Neural progenitor cell (in vitro differentiated cells): ENCODE data around the gene NEAT1. TPM values are rescaled to one million over a fixed set of nuclear protein-coding genes. Genes with fewer than 3 reads are reported as not detected.

ENCODE experiments used
- DNase-seq: peaks from one replicate; pipeline ENCODE4 v3.0.0-alpha.2; 2016; ENCODE audit warnings: low spot score
- H2AFZ ChIP-seq: fragments of 200-600 bp; sonication (generic); replicated peaks from 2 replicates; pipeline ENCODE4 v1.6.1; 2016; ENCODE audit warnings: antibody characterized with exemption
- H3F3A ChIP-seq: fragments of 200-600 bp; sonication (generic); 2 replicates; pipeline ENCODE4 v1.6.1; 2016; ENCODE audit warnings: antibody characterized with exemption, low read depth
- H3K27ac ChIP-seq: fragments of 200-600 bp; sonication (generic); 2 replicates; pipeline ENCODE4 v1.5.1; 2016; ENCODE audit warnings: mild to moderate bottlenecking
- H3K27me3 ChIP-seq: fragments of 200-600 bp; sonication (generic); 2 replicates; pipeline ENCODE4 v1.6.1; 2016; ENCODE audit warnings: mild to moderate bottlenecking, moderate library complexity
- H3K36me3 ChIP-seq: fragments of 200-600 bp; sonication (generic); 2 replicates; pipeline ENCODE4 v1.5.1; 2016
- H3K4me1 ChIP-seq: fragments of 200-600 bp; sonication (generic); 2 replicates; pipeline ENCODE4 v1.6.1; 2016; ENCODE audit warnings: mixed run types
- H3K4me2 ChIP-seq: fragments of 200-600 bp; sonication (generic); 2 replicates; pipeline ENCODE4 v1.6.1; 2016
- H3K4me3 ChIP-seq: fragments of 200-600 bp; sonication (generic); 2 replicates; pipeline ENCODE4 v1.5.1; 2016
- H3K79me2 ChIP-seq: fragments of 200-600 bp; sonication (generic); 2 replicates; pipeline ENCODE4 v1.6.1; 2016; ENCODE audit warnings: low read depth
- H3K9ac ChIP-seq: fragments of 200-600 bp; sonication (generic); 2 replicates; pipeline ENCODE4 v1.6.1; 2016
- H3K9me3 ChIP-seq: fragments of 200-600 bp; sonication (generic); 2 replicates; pipeline ENCODE4 v1.5.1; 2016; ENCODE audit warnings: low read depth
- H4K20me1 ChIP-seq: fragments of 200-600 bp; sonication (generic); 2 replicates; pipeline ENCODE4 v1.6.1; 2016; ENCODE audit warnings: low read depth
- H3K27ac Mint-ChIP-seq: 3 replicates; pipeline ENCODE4 v1.8.0; 2021; ENCODE audit warnings: mixed read lengths
- H3K27me3 Mint-ChIP-seq: 2 replicates; pipeline ENCODE4 v1.8.0; 2022; ENCODE audit warnings: low read depth, mild to moderate bottlenecking, inconsistent platforms, moderate library complexity, mixed read lengths; ENCODE audit not compliant: insufficient read depth
- H3K36me3 Mint-ChIP-seq: 3 replicates; pipeline ENCODE4 v1.8.0; 2021; ENCODE audit warnings: mixed read lengths
- H3K4me1 Mint-ChIP-seq: 3 replicates; pipeline ENCODE4 v1.8.0; 2021; ENCODE audit warnings: mixed read lengths
- H3K4me3 Mint-ChIP-seq: 3 replicates; pipeline ENCODE4 v1.8.0; 2021; ENCODE audit warnings: mild to moderate bottlenecking, moderate library complexity, mixed read lengths
- H3K9me3 Mint-ChIP-seq: 3 replicates; pipeline ENCODE4 v1.8.0; 2020; ENCODE audit warnings: mixed read lengths
- CTCF ChIP-seq: fragments of 200-600 bp; sonication (generic); IDR thresholded peaks from 2 replicates; pipeline ENCODE4 v1.5.1; 2017; ENCODE audit warnings: antibody characterized with exemption, mild to moderate bottlenecking
- EZH2 ChIP-seq: fragments of 200-600 bp; sonication (generic); IDR thresholded peaks from 2 replicates; pipeline ENCODE4 v1.6.1; 2017; ENCODE audit warnings: antibody characterized with exemption, mild to moderate bottlenecking, moderate library complexity
- EZH2phosphoT487 ChIP-seq: fragments of 200-600 bp; sonication (generic); IDR thresholded peaks from 2 replicates; pipeline ENCODE4 v1.6.1; 2017; ENCODE audit warnings: antibody characterized with exemption
- total RNA-seq: library from RNA; depleted of rRNA; stranded (reverse); fragments of >200 nt; gene quantifications from 2 replicates; pipeline ENCODE4 v1.2.3, GENCODE V29; 2015; ENCODE audit warnings: low replicate concordance

The NEAT1 gene
- total RNA-seq, 1 donor from 2014 or later: 4.0 TPM

GRCh38 chr11:65485920-65486219 lies 63.3 kb downstream of the NEAT1 start:
- Histone ChIP-seq H3F3A (peaks cover 58% of the 10 kb centered on the region), H2AFZ (no peak overlapping the region), H3K9ac (no peak overlapping the region), H3K27ac (no peak overlapping the region), H3K79me2 (peaks cover 59% of the 10 kb centered on the region), H3K4me1 (peaks cover 54% of the 10 kb centered on the region), H3K27me3 (no peaks in the 10 kb centered on the region), H3K36me3 (no peaks in the 10 kb centered on the region), H3K9me3 (no peaks in the 10 kb centered on the region), H3K4me3 (no peak overlapping the region), H4K20me1 (no peaks in the 10 kb centered on the region), H3K4me2 (peak overlapping the region; percentile 53)
- DNase-seq: no peak
- TF ChIP-seq EZH2 (no peak), CTCF (no peak), EZH2phosphoT487 (no peak)
- Mint-ChIP-seq H3K4me1 (peaks cover 69% of the 10 kb centered on the region), H3K27ac (peak overlapping the region; percentile 98), H3K4me3 (no peak overlapping the region), H3K27me3 (peaks cover 8% of the 10 kb centered on the region), H3K9me3 (no peaks in the 10 kb centered on the region), H3K36me3 (no peaks in the 10 kb centered on the region)

DNA sequence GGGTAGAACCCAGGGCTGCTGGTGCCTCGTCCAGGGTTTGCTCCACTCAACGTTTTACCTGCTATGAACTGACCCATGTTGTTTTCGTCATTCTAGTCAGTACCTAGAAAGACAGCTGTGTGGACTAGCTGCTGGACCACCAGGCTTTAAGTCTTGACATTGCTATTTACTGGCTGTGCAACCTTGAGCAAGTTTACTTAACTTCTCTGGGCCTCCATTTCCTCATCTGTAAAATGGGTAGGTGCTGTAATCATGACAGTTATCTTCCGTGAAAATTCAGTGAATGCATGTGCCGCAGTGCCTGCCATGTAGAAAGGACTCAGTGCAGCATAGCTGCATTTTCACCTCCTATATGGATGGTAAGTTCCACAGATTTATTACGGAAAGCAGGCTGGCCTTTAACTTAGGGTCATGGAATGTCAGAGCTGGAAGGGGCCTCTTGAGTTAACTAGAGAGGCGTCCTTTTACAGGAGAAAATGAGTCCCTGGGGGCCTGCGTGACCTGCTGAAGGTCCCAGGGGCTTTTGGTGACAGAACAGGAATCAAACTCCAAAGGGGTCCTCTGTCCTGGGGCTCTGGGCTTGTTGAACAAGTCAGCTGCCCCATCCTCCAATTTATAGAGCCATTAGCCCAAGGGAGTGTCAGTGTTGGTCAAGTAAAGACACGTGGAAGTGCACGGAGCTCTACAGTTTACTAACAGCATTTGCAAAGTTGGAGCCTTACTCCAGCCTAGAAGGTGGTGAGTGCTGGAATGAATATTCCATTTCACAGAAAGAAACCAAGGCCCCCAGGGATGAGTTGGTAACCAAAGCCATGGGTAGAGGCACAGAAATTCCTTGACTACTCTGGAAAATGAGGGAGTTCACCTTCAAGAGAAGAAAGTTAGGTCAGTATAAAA lies 64.2 kb downstream of the NEAT1 start:
- DNase-seq: no peak
- Mint-ChIP-seq H3K27ac (peak overlapping the region; percentile 100), H3K9me3 (no peaks in the 10 kb centered on the region), H3K36me3 (no peaks in the 10 kb centered on the region), H3K4me3 (peak overlapping the region; percentile 82), H3K27me3 (peaks cover 8% of the 10 kb centered on the region), H3K4me1 (peaks cover 75% of the 10 kb centered on the region)
- Histone ChIP-seq H3K4me3 (no peak overlapping the region), H3F3A (peaks cover 68% of the 10 kb centered on the region), H3K9me3 (no peaks in the 10 kb centered on the region), H3K4me2 (peak overlapping the region; percentile 13), H2AFZ (no peak overlapping the region), H3K27me3 (no peaks in the 10 kb centered on the region), H3K9ac (no peak overlapping the region), H3K36me3 (no peaks in the 10 kb centered on the region), H3K79me2 (peaks cover 61% of the 10 kb centered on the region), H3K27ac (peak overlapping the region; percentile 81), H3K4me1 (peaks cover 63% of the 10 kb centered on the region), H4K20me1 (no peaks in the 10 kb centered on the region)
- TF ChIP-seq EZH2: no peak
- TF ChIP-seq EZH2phosphoT487: no peak
- TF ChIP-seq CTCF: no peak

- peak; percentile 99 for DNase-seq
- peak overlapping the region; percentile 82 for H3K4me3 Mint-ChIP-seq
- Histone ChIP-seq H3K27me3 (no peaks in the 10 kb centered on the region), H4K20me1 (no peaks in the 10 kb centered on the region), H3K9ac (no peak overlapping the region), H3K9me3 (no peaks in the 10 kb centered on the region), H3K36me3 (no peaks in the 10 kb centered on the region), H3K4me3 (peak overlapping the region; percentile 37), H3K4me2 (peak overlapping the region; percentile 80), H3K27ac (peak overlapping the region; percentile 91), H3K79me2 (peaks cover 69% of the 10 kb centered on the region), H3K4me1 (peaks cover 72% of the 10 kb centered on the region), H3F3A (peaks cover 76% of the 10 kb centered on the region), H2AFZ (peak overlapping the region; percentile 30)
- peaks cover 79% of the 10 kb centered on the region for H3K4me1 Mint-ChIP-seq
- H3K27me3 Mint-ChIP-seq: peaks cover 5% of the 10 kb centered on the region
- H3K27ac Mint-ChIP-seq: peak overlapping the region; percentile 100
- no peaks in the 10 kb centered on the region for H3K36me3 Mint-ChIP-seq
- TF ChIP-seq EZH2phosphoT487: no peak
- TF ChIP-seq EZH2: no peak
- no peak for TF ChIP-seq CTCF
- no peaks in the 10 kb centered on the region for H3K9me3 Mint-ChIP-seq
These were observed 65.1 kb downstream of the NEAT1 start for GRCh38 chr11:65487467-65488272.
